HEK293T (cell line): Measurements from ENCODE around the gene VSX1.

ENCODE experiments used
- CTCF ChIA-PET: fragments of 350-600 bp; formaldehyde crosslinking; extraction: SDS; loops from one replicate; lab custom pipeline; 2021; ENCODE audit warnings: antibody characterized with exemption, inconsistent platforms; lab: Yijun Ruan, JAX
- POLR2A ChIA-PET: fragments of 350-600 bp; formaldehyde crosslinking; extraction: SDS; loops from one replicate; lab custom pipeline; 2020; ENCODE audit warnings: antibody characterized with exemption, inconsistent platforms; lab: Yijun Ruan, JAX
- DNase-seq: peaks from one replicate; pipeline ENCODE4 v3.0.0; 2012; ENCODE audit warnings: mixed read lengths; ENCODE audit errors: extremely low spot score
- ARNT ChIP-seq: fragments of 450-650 bp; IDR thresholded peaks from 2 replicates; pipeline ENCODE4 v1.6.1; 2017; ENCODE audit warnings: mild to moderate bottlenecking
- BHLHE40 ChIP-seq: fragments of 450-650 bp; IDR thresholded peaks from 2 replicates; pipeline ENCODE4 v1.6.1; 2016; ENCODE audit warnings: mild to moderate bottlenecking, moderate library complexity, borderline replicate concordance
- CTBP1 ChIP-seq: fragments of 450-650 bp; IDR thresholded peaks from 2 replicates; pipeline ENCODE4 v1.6.1; 2016; ENCODE audit warnings: borderline replicate concordance
- ELF4 ChIP-seq: fragments of 450-650 bp; IDR thresholded peaks from 2 replicates; pipeline ENCODE4 v1.6.1; 2017; ENCODE audit warnings: antibody characterized with exemption
- FOXA1 ChIP-seq: fragments of 450-650 bp; IDR thresholded peaks from 2 replicates; pipeline ENCODE4 v1.6.1; 2016; ENCODE audit warnings: mild to moderate bottlenecking
- FOXK2 ChIP-seq: fragments of 450-650 bp; IDR thresholded peaks from 2 replicates; pipeline ENCODE4 v1.6.1; 2016; ENCODE audit warnings: mild to moderate bottlenecking
- FOXM1 ChIP-seq: fragments of 450-650 bp; IDR thresholded peaks from 2 replicates; pipeline ENCODE4 v1.6.1; 2017; ENCODE audit warnings: mild to moderate bottlenecking, borderline replicate concordance
- HDGF ChIP-seq: fragments of 450-650 bp; IDR thresholded peaks from 2 replicates; pipeline ENCODE4 v1.6.1; 2017; ENCODE audit warnings: antibody characterized with exemption, borderline replicate concordance
- L3MBTL2 ChIP-seq: fragments of 450-650 bp; conservative IDR thresholded peaks from 2 replicates; pipeline ENCODE4 v1.6.1; 2016; ENCODE audit warnings: mild to moderate bottlenecking
- LEF1 ChIP-seq: fragments of 450-650 bp; IDR thresholded peaks from 2 replicates; pipeline ENCODE4 v1.6.1; 2017; ENCODE audit warnings: mild to moderate bottlenecking, borderline replicate concordance
- NFRKB ChIP-seq: fragments of 450-650 bp; IDR thresholded peaks from 2 replicates; pipeline ENCODE4 v1.6.1; 2016; ENCODE audit warnings: mild to moderate bottlenecking, moderate library complexity
- PKNOX1 ChIP-seq: fragments of 450-650 bp; IDR thresholded peaks from 2 replicates; pipeline ENCODE4 v1.6.1; 2016
- SP1 ChIP-seq: fragments of 450-650 bp; IDR thresholded peaks from 2 replicates; pipeline ENCODE4 v1.6.1; 2017
- SUZ12 ChIP-seq: fragments of 450-650 bp; IDR thresholded peaks from 2 replicates; pipeline ENCODE4 v1.6.1; 2016; ENCODE audit warnings: mild to moderate bottlenecking
- TARDBP ChIP-seq: fragments of 450-650 bp; IDR thresholded peaks from 2 replicates; pipeline ENCODE4 v1.6.1; 2016
- ZNF384 ChIP-seq: fragments of 450-650 bp; IDR thresholded peaks from 2 replicates; pipeline ENCODE4 v1.6.1; 2016

The VSX1 gene

GRCh38 chr20:25116739-25117458 lies 35.0 kb upstream of the VSX1 start:
- DNase-seq, result no peak
- no peak for TF ChIP-seq FOXM1
- no peak for TF ChIP-seq CTBP1
- no peak for TF ChIP-seq ARNT
- no peak for TF ChIP-seq ELF4
- TF ChIP-seq PKNOX1, result no peak
- no peak for TF ChIP-seq TARDBP
- TF ChIP-seq SP1, result no peak
- no peak for TF ChIP-seq SUZ12
- no peak for TF ChIP-seq L3MBTL2
- TF ChIP-seq NFRKB, result no peak
- no peak for TF ChIP-seq HDGF
- TF ChIP-seq LEF1, result no peak
- POLR2A ChIA-PET, result no interaction called here
- CTCF ChIA-PET, result no interaction called here

DNA sequence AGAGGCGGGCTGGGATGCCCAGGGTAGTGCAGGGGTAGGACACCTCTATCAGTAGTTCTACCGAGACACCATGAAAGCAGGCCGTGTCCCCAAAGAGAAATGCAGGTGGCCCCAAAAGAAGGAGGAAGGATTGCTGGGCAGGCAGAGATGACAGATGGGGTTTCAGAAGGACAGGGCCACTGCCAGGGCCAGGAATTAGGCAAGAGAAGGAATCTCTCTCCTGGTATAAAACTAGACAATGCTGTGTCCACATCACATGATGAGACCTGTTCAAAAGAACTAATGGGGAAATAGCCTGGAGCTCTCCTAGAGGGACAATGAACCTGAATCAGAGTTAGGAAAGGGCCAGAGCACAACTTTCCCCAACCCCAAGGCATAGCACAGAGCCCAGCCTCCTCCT lies 21.6 kb upstream of the VSX1 start:
- CTCF ChIA-PET, result no interaction called here

DNA sequence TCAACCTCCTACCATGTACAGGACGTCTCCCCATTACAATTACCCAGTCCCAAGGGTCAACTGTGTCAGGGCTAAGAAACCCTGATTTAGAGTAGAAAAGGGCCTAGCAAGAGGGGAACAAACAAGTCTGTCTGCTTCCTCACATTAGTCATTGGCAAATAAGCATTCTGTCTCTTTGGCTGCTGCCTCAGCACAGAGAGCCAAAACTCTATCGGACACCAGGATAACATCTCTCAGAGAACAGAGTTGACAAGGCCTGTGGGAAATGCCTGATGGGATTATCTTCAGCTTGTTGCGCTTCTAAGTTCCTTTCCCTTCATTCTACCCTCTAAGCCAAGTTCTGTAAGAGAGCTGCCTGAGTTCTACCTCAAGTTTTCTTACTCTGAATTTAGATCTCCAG lies 19.0 kb upstream of the VSX1 start:
- POLR2A ChIA-PET, result no interaction called here
- TF ChIP-seq LEF1, result no peak
- no peak for TF ChIP-seq NFRKB
- no peak for TF ChIP-seq BHLHE40
- TF ChIP-seq PKNOX1, result no peak
- TF ChIP-seq ELF4, result no peak
- TF ChIP-seq HDGF, result no peak
- TF ChIP-seq TARDBP, result no peak
- TF ChIP-seq CTBP1, result no peak
- no peak for TF ChIP-seq FOXK2
- no peak for TF ChIP-seq SP1
- TF ChIP-seq FOXM1, result no peak
- TF ChIP-seq ARNT, result no peak
- no peak for TF ChIP-seq SUZ12
- TF ChIP-seq L3MBTL2, result no peak
- TF ChIP-seq FOXA1, result no peak
- no peak for TF ChIP-seq ZNF384
- no peak for DNase-seq
- CTCF ChIA-PET, result no interaction called here

More for the DNA sequence above, 21.6 kb upstream of the VSX1 start:
- no peak for DNase-seq
- POLR2A ChIA-PET, result no interaction called here
- TF ChIP-seq FOXM1 (no peak), HDGF (no peak), BHLHE40 (no peak), ELF4 (no peak), PKNOX1 (no peak), TARDBP (no peak), FOXA1 (no peak), SP1 (no peak), NFRKB (no peak), CTBP1 (no peak), SUZ12 (no peak), ARNT (no peak)

DNA sequence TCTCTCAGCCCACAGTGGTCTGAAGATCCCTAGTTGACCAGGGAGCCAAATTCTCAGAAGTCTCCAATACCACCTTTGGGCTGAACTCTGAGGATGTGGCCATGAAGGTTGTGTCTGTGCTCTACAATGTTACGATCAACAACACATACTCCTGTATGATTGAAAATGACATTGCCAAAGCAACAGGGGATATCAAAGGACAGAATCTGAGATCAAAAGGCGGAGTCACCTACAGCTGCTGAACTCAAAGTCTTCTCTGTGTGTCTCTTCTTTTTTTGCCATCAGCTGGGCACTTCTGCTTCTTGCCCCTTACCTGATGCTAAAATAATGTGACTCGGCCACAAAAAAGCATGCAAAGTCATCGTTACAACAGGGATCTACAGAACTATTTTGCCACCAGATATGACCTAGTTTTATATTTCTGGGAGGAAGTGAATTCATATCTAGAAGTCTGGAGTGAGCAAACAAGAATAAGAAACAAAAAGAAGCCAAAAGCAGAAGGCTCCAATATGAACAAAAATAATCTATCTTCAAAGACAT lies 17.7 kb upstream of the VSX1 start:
- no peak for DNase-seq
- POLR2A ChIA-PET, result no interaction called here

DNA sequence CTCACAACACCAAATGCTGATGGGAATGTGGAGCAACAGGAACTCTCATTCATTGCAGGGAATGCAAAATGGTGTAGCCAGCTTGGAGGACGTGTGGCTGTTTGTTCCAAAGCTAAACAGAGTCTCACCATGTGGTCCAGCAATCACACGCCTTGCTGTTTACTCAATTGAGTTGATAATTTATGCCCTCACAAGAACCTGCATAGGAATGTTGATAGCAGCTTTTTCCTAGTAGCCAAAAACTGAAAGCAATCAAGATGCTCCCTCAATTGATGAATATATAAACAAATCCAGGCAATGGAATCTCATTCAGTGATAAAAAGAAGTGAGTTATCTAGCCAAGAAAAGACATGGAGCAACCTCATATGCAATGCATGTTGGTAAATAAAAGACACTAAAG lies 15.6 kb upstream of the VSX1 start:
- TF ChIP-seq FOXK2 (no peak), L3MBTL2 (no peak), TARDBP (no peak), SUZ12 (no peak), HDGF (no peak), LEF1 (no peak), FOXA1 (no peak), PKNOX1 (no peak), ZNF384 (no peak), NFRKB (no peak)
- ChIA-PET CTCF (no interaction called here), POLR2A (no interaction called here)
- DNase-seq, result no peak

More for the DNA sequence above, 17.7 kb upstream of the VSX1 start:
- CTCF ChIA-PET, result no interaction called here
- no peak for TF ChIP-seq CTBP1
- TF ChIP-seq LEF1, result no peak
- no peak for TF ChIP-seq ELF4
- no peak for TF ChIP-seq FOXA1
